AG10803 (cell line): ENCODE measurements around the gene CCDC43.

ENCODE experiments used
- DNase-seq: peaks from one replicate; pipeline ENCODE4 v3.0.0; 2010; ENCODE audit warnings: low read depth
- H3K4me3 ChIP-seq: 2 replicates; pipeline ENCODE4 v1.5.1; 2011; ENCODE audit warnings: mild to moderate bottlenecking, low read length, control low read depth
- TF ChIP-seq, protein P1 (sequence below): conservative IDR thresholded peaks from 2 replicates; pipeline ENCODE4 v1.5.1; 2011; ENCODE audit warnings: mild to moderate bottlenecking, low read length, control low read depth, inconsistent platforms

CCDC43 gene

DNA sequence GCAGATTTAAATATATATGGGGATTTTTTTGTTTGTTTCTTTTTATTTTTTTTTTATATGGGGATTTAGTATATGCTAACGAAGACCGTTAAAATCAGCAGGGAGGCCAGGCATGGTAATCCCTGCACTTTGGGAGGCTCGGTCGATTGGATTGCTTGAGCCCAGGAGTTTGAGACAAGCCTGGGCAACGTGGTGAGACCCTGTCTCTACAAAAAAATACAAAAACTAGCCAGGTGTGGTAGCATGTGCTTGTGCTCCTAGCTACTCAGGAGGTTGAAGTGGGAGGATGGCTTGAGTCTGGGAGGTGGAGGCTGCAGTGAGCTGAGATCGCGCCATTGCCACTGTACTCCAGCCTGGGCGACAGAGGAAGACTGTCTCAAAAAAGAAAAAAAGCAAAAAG, 55.6 kb downstream of the CCDC43 start:
- TF ChIP-seq, protein P1, sequence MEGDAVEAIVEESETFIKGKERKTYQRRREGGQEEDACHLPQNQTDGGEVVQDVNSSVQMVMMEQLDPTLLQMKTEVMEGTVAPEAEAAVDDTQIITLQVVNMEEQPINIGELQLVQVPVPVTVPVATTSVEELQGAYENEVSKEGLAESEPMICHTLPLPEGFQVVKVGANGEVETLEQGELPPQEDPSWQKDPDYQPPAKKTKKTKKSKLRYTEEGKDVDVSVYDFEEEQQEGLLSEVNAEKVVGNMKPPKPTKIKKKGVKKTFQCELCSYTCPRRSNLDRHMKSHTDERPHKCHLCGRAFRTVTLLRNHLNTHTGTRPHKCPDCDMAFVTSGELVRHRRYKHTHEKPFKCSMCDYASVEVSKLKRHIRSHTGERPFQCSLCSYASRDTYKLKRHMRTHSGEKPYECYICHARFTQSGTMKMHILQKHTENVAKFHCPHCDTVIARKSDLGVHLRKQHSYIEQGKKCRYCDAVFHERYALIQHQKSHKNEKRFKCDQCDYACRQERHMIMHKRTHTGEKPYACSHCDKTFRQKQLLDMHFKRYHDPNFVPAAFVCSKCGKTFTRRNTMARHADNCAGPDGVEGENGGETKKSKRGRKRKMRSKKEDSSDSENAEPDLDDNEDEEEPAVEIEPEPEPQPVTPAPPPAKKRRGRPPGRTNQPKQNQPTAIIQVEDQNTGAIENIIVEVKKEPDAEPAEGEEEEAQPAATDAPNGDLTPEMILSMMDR = no peak
- no peak overlapping the region for H3K4me3 ChIP-seq
- no peak for DNase-seq

DNA sequence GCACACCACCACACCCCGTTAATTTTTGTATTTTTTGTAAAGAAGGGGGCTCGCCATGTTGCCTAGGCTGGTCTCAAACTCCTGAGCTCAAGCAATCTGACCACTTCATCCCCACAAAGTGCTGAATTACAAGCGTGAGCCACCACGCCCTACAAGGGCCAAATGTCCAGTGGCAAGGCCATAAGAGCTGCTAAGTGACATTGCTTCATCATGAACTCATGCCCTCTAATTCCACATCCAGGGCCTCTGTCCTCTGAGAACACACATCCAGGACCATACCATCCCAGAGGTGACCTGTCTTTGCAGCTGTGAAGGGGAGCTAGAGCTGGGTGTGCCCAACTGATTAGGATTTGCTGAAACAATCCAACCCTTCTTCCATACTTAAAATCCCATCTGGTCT, 58.9 kb downstream of the CCDC43 start:
- TF ChIP-seq, protein P1 = no peak
- no peak for DNase-seq
- no peak overlapping the region for H3K4me3 ChIP-seq

DNA sequence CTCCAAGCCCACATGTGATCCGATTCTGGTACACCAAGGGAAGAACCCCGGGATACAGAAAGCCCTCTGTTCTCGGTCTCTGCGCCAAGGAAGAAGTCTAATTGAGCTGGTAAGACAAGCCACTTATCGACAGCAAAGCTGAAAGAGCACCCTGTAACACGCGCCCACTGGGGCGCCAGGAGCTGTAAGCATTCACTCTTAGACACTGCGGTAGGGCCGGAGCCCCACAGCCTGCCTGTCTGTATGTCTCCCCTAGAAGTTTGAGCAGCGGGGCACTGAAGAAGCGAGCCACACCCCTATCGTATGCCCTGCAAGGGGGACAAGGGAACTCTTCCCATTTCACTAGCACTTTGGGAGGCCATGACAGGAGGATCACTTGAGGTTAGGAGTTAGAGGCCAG, 60.3 kb downstream of the CCDC43 start:
- no peak for DNase-seq
- TF ChIP-seq, protein P1 = no peak
- no peak overlapping the region for H3K4me3 ChIP-seq

DNA sequence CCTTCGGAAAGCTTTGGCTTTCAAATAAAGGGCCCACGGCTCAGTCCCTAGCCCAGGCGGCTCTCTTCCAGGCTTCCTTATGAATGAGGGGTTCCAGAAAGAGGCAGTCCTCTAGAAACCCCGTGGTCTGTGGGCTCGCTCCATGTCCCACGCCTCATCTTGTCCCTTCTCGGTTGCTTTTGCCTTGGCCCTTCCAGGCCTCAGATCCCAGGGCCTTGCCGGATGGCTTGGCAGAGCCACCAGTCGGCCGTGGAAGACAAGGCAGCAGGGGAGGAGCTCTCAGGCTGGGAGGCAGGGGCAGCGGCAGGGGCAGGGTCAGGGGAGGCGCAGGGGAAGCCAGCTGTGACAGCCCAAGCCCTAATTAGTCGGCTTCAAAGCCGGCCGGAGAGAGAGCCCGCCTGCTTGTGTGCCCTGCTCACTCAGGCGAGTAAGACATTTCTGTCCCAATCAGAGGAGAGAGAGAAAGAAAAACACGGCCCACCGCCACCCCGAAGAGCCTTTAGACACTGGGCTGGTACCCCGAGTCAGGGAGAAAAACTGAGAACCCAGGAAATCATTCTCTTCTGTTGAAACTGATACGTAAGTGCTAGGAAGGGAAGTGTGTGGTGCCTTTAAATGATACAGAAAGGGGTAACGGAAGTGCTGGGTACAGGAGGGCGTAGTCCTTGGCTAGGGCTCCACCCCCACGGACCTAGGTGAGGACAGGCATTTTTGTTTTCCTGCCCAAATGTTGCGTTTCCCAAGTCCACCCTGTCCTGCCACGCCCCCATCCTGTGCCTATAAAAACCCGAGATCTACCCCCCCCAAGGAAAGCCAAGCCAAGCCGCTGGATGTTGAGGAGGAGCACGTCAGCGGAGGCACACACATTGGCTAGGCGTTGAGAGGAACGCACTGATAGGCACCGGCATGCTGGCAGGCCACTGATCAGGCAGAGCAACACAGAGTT, 61.1 kb downstream of the CCDC43 start:
- H3K4me3 ChIP-seq = no peak overlapping the region
- TF ChIP-seq, protein P1 = no peak
- DNase-seq = no peak

DNA sequence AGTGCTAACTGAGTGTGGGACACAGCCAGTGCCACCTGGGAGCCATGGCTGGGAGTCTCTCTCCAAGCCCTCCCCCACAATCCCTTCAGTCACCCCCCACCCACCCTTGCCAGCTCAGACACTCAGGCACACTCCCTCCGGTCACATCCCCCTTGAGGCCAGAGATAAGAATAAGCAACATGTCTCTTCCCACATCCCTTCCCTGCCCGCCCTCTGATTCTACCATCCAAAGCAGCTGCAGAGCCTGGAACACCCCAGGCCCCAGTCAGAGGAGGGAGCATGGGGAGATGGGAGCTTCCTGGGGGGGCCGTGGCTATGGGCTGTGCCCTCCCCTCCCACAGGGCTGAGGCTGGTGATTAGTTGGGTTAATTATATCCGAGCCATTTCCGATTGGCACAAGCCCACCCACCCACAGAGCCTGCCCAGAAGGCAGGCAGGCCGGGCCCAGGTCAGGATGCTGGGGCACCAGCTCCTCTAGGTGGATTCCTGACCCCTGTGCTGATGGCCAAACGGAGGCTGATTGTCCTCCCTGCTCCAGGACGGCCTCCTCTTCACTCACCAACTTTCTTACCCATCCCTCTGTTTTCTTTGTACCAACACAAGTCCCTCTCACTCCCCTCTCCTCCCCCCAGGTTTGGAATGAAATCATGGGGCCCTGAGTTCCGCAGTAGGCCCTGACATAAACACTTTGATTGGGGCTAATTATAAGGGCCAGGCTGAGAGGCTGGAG, 61.9 kb downstream of the CCDC43 start:
- H3K4me3 ChIP-seq = no peak overlapping the region
- TF ChIP-seq, protein P1 = no peak
- no peak for DNase-seq
